Caki2 (cell line): Measurements from ENCODE around the gene UQCRC1. TPM values are rescaled to one million over a fixed set of nuclear protein-coding genes. Genes with fewer than 3 reads are reported as not detected.

ENCODE experiments used
- DNase-seq: peaks from one replicate; pipeline ENCODE4 v3.0.0-alpha.2; 2015; ENCODE audit warnings: low read depth
- in situ Hi-C: cut with HindIII; loops from 2 replicates; pipeline ENCODE4 v1.10.0; 2016; ENCODE audit warnings: low sequenced_read_pairs, low pct_unique_long_range_greater_than_20kb, mixed read lengths
- total RNA-seq: library from RNA; depleted of rRNA; stranded (reverse); fragments of >200 nt; shearing (Covaris generic); gene quantifications from 2 replicates; pipeline ENCODE4 v1.2.3, GENCODE V29; 2014; ENCODE audit warnings: low replicate concordance

UQCRC1 gene
- total RNA-seq, 1 experiment from 2014 or later, result 416 TPM

- in situ Hi-C loops, result no loop called here
- no peak for DNase-seq
Observed at GRCh38 chr3:48591436-48591835, 18.0 kb downstream of the UQCRC1 start.

- in situ Hi-C loops, result no loop called here
- no peak for DNase-seq
Observed at GRCh38 chr3:48588230-48588629, 21.2 kb downstream of the UQCRC1 start.

GRCh38 chr3:48587686-48588085 lies 21.8 kb downstream of the UQCRC1 start:
- in situ Hi-C loops, result no loop called here

GRCh38 chr3:48585411-48585810 lies 24.0 kb downstream of the UQCRC1 start:
- no peak for DNase-seq
- in situ Hi-C loops, result no loop called here

More at GRCh38 chr3:48587686-48588085, 21.8 kb downstream of the UQCRC1 start:
- no peak for DNase-seq

DNA sequence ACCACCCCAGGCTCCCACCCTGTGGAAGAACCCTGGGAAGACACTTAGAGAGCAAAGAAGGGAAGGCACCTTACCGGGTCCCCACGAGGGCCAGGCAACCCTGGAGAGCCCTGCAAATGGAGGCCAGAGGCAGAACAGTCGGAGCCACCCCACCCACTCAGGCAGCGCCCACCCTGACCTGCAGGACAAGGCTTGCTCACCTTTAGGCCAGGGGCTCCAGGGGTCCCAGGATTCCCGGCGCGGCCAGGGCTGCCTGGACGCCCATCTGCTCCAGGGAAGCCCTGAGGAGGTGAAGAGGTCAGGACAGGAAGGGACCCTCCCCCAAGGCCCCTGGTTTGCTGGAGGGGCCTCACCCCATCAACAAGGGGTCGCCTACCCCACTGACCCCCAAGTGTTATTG lies 24.6 kb downstream of the UQCRC1 start:
- no peak for DNase-seq
- in situ Hi-C loops, result no loop called here

DNA sequence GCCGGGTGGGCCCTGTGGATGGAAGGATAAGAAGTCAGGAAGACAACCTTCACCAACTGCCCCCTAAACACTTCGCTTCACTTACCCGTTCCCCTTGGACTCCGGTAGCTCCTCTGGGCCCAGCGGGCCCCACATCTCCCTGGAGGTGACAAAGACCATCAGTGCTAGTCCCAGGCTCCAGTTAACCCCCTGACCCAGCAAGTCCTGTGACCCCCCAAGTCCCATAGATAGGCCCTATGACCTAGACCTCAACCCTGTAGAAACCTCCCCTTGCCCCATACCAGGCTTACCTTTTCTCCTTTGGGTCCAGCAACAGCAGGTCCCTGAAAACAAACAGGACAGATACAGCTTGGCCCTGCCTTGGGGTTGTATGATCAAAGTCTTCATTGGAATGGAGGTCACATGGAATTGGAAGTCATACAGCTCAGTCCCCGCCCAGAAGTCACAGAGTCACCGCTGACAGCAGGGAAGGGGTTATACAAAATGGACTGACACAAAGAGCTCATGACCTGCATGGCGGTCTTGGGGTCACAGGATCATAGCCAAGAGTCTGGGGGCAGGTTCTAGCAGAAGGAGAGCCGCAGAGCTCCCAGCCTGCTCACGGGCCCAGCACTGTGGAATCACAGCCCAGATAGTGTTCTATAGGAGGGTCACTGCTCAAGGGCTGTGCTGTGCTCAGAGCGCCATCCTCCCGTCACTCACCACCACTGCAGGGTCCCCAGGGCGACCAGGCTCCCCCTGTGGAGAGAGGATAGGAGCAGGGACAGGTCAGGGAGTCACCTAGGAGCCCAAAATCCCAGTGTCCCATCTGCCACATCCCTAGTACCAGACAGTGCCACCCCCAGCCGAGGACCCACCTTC lies 27.6 kb downstream of the UQCRC1 start:
- in situ Hi-C loops, result no loop called here

GRCh38 chr3:48576647-48577046 lies 32.8 kb downstream of the UQCRC1 start:
- DNase-seq, result no peak
- in situ Hi-C loops, result no loop called here

More for the DNA sequence above, 27.6 kb downstream of the UQCRC1 start:
- DNase-seq, result no peak

GRCh38 chr3:48575366-48575765 lies 34.1 kb downstream of the UQCRC1 start:
- in situ Hi-C loops, result no loop called here

DNA sequence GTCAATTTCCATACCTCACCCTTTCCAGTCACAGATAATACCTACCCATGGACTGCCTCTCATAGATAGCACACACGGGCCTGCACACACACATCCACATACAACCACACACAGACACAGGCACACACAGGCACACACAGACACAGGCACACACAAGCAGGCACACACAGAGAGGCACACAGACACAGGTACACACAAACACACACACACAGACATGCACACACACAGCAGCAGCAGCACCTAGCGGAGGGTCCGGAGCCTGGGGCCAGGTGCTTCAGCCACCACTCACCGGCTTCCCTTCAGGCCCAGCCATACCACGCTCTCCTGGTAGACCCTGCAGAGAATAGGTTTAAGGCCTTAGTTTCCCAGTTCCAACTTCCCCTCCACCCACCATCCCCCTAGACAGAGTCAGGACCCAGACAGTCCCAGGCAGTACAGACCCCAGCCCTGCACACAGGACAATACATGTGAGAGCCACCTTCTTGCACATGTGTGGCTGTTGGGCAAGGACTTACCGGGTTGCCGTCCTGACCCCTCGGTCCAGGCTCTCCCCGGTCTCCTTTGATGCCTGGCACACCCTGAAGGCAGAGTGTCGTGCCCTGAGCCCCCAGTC lies 35.4 kb downstream of the UQCRC1 start:
- no peak for DNase-seq
- in situ Hi-C loops, result no loop called here

More at GRCh38 chr3:48575366-48575765, 34.1 kb downstream of the UQCRC1 start:
- no peak for DNase-seq

- in situ Hi-C loops, result no loop called here
- no peak for DNase-seq
Observed at GRCh38 chr3:48572517-48572916, 36.9 kb downstream of the UQCRC1 start.

- in situ Hi-C loops, result no loop called here
- DNase-seq, result no peak
Observed at GRCh38 chr3:48571938-48572337, 37.5 kb downstream of the UQCRC1 start.

DNA sequence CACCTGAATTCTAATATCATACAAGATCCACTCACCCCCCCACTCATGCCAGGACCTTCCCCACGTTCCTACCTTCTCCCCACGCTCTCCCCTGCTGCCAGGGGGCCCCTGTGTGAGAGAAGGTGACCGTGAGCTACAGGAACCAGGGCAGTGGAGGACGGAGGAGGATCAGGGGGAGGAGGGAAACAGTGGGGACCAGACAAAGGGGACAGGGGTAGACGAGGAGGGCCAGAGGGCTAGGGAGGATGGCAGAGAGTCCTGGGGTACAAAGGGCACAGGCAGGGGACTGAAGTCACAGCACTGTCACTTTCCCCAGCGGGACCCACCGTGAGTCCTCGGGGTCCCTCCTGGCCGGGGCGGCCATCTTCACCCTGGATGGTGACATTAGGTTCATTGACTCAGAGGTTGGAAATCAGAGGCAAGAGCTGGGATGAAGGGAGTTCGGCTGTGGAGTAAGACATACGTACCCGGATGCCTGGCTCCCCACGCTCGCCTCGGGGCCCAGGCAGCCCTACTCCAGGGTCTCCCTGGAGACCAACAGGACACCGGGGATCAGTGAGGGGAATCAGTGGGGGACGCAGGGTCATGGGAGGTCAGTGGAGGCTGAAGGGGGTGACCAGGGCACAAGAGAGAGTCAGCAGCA lies 39.5 kb downstream of the UQCRC1 start:
- in situ Hi-C loops, result no loop called here
- DNase-seq, result no peak

- in situ Hi-C loops, result no loop called here
- no peak for DNase-seq
Observed at GRCh38 chr3:48569400-48569799, 40.0 kb downstream of the UQCRC1 start.

DNA sequence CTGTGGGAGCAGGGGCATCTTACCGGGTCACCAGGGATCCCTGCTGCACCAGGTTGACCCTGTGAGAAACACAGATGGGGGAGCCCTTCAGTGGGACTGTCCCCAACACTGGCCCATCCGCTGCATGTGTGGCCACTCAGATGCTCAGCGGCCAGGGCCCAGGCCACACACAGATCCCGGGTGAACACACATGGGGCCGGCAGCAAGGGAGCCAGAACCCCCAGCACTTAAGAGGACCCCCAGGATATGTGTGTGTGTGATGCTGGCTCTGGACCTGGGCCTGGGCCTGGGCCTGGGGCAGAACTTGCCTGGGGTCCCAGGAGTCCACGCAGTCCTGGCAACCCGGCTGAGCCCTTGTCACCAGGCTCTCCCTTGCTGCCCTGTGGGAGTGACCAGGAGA lies 41.0 kb downstream of the UQCRC1 start:
- DNase-seq, result no peak
- in situ Hi-C loops, result no loop called here

DNA sequence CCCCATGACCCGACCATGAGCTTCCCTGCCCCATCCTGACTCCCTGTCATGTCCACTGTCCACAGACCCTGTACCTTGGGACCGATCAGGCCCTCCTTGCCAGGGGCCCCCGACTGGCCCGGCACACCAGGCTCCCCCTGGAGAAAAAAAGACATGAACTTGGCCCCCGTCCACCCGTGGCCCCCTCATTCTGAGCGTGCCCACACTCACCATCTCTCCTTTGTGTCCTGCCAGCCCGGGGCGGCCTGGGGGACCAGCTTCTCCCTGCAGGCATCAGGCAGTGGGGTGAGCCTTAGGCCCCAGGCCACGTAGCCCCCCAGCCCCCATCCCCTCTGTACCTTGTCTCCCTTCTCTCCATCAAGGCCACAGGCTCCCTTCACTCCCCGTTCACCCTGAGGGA lies 41.9 kb downstream of the UQCRC1 start:
- DNase-seq, result no peak
- in situ Hi-C loops, result no loop called here

DNA sequence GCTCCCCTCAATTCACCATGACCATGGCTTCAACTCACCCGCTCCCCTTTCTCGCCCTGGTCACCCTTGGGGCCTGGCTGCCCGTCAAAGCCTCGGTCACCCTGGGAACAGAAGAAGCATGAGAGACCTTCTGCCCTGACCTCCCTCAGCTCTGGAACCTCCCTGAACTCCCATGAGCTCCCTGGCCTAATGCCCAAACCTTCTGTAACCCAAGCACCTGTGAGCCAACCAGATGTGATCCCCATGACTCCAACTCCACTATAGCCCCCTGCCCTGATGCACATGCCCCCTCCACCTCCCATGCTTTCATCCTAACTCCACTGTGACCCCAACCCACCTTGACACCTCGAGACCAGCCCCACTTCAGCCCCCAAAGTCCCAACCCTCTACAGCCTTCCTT lies 42.4 kb downstream of the UQCRC1 start:
- in situ Hi-C loops, result no loop called here
- no peak for DNase-seq

- in situ Hi-C loops, result no loop called here
Observed at GRCh38 chr3:48566401-48566760, 43.1 kb downstream of the UQCRC1 start.

GRCh38 chr3:48565591-48566400 lies 43.6 kb downstream of the UQCRC1 start:
- in situ Hi-C loops, result no loop called here
- DNase-seq, result no peak

More at GRCh38 chr3:48566401-48566760, 43.1 kb downstream of the UQCRC1 start:
- no peak for DNase-seq
